GM19324 (cell line): ENCODE measurements around the gene PRR15L.
"Not testable (repeated sequence)": the region's sequence is repeated elsewhere in the genome, so short reads cannot be mapped to it uniquely, and the experiment has no call there.

ENCODE experiments used
- ATAC-seq: cut with Tn5 transposase; IDR thresholded peaks from one replicate; pipeline ENCODE4 v1.9.1; 2021; ENCODE audit warnings: mild to moderate bottlenecking, moderate library complexity; ENCODE audit not compliant: unreplicated experiment, low FRiP score

Gene PRR15L

DNA sequence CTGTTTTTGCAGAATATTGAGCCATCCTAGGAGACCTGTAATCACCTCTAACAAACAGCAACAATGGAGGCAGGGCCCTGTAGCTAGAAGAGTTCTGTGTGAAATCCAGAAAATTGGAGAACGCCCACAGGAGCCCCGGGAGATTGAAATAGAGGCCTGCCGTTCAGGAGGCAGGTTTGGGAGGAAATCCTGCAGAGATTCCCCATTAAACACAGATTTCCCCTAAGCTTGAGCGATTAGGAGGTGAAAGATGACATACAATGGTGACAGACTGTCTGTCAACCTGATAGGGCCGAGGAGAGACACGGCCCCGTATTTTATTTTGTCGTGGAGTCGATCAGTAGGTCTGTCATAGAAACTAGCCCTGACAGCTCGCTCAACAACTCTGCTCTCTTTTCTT is 31.5 kb upstream of the PRR15L start:
- ATAC-seq, result no peak

DNA sequence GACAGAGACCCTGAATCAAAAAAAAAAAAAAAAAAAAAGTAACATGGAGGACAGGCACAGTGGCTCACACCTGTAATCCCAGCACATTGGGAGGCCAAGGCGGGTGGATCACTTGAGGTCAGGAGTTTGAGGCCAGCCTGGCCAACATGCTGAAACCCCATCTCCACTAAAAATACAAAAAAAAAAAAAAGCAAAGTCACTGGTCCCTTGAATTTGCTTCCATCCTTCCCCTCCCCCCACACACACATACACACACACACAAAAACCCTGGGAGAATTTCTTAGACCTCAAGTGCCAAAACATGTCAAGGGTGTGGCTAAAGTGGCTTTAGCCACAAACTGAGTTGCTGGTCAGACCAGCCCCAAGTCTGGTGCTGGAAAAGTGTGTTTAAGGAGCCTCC is 30.8 kb upstream of the PRR15L start:
- ATAC-seq, result not testable (repeated sequence)

DNA sequence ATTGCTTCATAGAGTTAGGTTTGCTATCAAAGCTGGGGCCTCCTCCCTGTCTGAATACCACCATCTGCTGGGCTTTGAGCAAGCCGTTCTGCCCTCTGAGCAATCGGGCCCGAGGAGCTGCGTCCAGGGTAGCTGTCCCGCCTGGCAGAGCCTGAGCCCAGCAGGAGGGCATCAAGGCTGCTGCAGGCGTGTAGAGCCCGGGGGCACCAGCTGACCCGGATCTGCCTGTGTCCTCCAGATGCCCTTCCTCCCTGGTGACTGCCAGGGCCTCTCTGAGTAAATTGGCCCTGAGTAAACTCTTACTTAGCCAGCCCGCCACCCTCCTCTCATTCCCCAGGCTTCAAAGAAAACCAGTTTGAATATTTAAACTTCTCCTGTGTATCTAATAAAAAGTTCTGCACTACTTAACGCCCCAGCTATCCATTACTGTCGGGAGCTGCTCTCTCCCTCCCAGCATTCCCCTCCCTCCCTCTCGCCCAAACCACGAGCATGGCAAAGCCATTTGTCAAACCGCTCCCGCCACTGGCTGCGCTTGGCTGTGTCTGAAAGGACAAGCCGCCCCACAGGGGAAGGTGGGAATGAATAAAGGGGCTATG is 29.7 kb upstream of the PRR15L start:
- no peak for ATAC-seq

DNA sequence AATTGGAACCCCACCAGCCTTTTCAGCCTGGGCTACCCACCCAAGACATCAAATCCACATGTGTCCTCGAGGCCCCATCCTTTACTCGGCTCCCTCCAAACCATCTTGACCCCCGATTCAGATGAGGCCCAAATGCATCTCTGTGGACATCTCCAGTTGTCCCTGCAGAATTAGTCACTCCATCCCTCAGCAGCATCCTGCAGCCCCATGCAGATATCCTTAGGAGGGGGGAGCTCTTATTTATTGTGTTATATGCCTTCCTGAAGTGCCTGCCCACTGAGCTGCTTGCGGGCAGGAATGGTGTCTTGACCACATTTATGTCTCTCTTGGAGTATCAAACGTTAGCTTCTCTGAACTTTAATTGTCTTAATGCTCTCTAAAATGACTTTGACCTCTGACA is 28.8 kb upstream of the PRR15L start:
- ATAC-seq, result no peak

DNA sequence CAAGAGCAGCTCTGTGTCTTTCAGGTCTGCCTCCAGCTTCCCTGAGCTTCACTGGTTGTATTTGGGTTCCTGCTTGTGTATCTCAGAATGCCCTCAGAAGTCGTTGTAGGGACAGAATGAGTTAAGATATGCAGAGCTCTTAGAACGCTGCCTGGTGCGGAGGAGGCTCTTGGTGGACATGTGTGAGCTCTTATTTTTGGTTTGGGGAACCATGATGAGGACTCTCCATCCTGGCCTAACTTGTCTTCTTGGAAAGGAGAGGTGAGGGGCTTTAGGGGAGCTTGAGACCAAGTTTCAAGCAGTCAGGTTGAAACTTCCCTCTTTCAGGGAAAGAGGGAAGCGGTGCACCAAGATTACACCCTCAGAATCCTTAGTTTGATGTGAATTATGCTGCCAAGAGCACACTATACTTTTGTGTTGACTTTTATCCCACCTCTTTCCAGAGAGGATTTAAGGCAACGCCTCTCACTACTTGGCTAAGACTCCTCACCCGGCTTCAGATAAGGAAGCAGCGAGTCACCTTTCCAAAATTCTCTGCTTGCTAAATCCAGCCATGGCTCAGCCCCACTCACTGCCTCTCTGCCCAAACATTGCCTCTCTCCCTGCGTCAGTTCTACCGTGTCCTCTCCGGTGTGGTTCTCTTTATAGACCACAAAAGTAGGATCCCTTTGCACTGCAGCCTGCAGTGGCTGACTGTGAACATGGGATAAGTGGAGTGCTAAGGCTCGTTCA is 26.0 kb upstream of the PRR15L start:
- ATAC-seq, result no peak

DNA sequence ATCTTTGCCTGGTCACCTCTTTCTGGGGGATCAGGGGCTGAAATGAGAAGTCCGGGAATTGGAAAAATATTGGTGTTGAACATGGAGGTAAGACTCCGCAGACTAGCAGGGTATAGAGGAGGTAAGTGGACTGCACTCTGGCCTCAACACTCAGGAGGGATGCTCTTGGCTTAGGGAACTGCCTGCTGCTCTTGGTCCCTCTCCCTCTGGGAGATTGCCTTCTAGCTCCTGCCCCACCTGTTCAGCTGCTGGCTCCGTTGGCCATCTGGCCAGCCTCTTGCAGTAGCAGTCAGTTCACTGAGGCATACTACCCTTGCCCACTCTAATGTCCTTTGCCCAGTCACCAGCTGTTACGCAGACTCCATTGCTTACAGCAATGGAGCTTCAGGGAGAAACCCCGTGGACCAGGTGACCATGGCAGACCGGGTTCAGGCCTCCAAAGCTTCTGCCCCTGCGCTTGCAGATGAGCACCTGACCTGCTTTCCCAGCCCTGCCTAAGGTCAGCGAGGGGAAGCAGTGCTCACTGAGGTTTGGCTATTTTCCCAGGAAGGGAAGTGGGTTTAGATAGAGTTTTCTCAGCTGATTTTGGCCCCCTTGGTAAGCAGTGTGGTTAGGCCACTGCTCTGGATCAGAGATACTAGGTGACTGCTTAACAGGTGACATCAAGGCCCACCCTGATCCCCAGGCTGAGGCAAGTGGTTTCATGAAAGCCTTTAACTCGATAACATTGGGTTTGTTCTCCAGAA is 25.1 kb upstream of the PRR15L start:
- ATAC-seq, result no peak

DNA sequence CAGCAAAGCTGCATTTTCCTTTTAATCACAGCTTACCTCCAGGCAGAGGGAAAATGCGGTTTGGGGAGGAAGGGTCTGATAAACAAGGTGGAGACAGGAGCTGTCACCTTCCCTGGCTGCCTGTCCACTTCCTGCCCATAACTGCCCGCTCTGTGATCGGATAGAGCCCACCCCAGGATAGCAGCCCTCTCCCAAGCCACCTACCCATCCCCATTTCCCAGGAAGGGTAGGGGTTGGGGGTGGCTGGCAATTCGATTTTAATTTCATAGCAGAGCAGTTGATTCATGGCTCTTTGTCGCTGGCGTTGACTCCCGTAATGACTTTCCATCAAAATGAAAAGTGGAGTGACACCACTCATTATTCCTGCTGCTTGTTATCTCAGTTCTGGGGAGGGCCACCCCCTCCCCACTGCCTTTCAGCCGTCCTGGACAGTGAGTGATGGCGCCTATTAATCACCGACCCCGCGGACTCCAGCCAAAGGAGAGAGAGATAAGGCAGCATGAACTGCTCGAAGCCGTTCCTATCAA is 24.5 kb upstream of the PRR15L start:
- no peak for ATAC-seq

DNA sequence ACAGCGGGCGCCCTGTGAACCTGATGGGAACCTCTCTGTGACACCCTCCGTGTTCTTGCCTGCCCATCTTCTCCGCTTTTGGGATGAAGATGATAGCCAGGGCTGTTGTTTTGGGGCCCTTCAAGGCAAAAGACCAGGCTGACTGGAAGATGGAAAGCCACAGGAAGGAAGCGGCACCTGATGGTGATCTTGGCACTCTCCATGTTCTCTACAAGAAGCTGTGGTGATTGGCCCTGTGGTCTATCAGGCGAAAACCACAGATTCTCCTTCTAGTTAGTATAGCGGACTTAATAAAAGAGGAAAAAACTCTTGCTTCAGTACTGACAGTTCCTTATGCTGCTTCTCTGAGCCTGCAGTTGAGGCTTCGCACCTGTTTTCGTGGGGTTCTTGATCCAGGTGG is 23.8 kb upstream of the PRR15L start:
- no peak for ATAC-seq

DNA sequence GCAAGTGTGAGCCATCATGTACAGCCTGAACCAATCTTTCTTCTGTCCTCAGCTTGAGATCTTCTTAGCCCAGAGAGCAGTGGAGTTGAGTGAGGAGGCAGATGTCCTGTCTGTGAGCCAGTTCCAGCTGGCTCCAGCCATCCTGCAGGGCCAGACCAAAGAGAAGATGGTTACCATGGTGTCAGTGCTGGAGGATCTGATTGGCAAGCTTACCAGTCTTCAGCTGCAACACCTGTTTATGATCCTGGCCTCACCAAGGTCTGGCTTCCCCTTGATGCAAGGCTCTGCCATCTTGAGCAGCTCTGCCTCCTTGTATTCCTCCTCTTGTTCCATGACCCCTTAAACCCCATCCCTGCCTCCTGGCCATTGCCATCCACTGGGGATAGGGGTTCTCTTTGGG is 22.9 kb upstream of the PRR15L start:
- no peak for ATAC-seq

DNA sequence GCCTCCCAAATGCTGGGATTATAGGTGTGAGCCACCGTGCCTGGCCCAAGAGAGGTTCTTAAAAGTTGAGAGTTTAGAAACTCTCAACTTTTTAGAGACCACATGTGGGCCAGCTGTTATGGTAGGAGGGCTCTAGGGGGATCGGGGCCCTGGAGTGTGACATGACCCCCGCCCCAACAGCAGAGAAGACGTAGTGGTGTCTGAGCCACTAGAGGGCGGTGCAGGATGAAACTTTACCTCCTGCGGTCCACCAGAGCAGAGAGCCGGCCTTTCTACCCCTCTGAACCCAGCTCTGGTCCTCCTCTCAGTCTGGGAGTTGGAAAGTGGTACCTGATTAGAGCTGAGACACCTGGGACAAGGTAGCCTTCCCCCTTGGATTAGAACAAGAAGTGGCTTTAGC is 20.6 kb upstream of the PRR15L start:
- no peak for ATAC-seq

DNA sequence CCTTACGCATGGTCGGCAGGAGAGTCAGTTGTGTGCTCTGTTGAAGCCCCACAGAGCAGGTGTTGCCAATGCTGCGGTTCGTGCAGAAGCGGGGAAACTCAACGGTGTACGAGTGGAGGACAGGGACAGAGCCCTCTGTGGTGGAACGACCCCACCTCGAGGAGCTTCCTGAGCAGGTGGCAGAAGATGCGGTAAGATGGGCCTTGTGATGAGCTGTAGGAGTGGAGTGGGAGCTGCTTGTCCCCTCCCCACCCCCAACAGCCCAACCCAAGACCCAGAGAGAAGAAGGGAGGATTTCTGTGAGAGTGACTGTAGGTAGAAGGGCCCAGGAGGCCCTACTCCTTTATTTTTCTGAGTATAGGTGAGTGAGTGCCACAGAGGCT is 18.1 kb upstream of the PRR15L start:
- no peak for ATAC-seq

DNA sequence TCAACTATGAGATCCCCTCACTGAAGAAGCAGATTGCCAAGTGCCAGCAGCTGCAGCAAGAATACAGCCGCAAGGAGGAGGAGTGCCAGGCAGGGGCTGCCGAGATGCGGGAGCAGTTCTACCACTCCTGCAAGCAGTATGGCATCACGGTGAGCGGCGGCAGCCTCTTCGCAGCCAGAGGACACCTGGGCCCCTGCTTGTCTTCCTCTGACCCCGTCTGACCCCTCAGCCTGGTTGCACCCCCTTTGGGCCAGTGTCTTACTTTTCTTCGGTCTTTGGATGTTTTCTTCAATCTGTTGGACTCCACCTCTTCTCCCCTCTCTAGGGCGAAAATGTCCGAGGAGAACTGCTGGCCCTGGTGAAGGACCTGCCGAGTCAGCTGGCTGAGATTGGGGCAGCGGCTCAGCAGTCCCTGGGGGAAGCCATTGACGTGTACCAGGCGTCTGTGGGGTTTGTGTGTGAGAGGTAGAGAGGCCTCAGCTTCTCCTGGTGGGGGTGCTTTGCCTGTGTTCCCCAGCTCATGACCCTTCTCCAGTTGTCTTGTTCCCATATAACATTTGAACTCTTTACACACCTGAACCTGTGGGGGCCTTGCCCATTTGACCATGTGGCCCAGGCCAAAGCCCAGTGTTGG is 17.6 kb upstream of the PRR15L start:
- ATAC-seq, result no peak

DNA sequence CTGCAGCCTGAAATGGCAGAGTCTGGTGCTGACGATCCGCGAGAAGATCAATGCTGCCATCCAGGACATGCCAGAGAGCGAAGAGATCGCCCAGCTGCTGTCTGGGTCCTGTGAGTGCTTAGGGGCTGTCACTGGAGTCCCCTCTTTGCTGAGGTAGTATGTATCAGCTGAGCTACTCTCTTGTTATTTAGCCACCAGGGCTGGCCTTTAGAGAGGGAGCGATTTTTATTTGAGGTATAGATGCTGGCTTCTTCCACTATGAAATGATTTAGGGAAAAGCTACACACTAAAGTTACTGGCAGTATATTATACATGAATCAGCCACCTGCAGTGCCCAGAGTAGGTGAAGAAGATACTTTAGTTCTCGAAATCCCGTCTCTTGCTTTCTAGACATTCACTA is 15.9 kb upstream of the PRR15L start:
- no peak for ATAC-seq

DNA sequence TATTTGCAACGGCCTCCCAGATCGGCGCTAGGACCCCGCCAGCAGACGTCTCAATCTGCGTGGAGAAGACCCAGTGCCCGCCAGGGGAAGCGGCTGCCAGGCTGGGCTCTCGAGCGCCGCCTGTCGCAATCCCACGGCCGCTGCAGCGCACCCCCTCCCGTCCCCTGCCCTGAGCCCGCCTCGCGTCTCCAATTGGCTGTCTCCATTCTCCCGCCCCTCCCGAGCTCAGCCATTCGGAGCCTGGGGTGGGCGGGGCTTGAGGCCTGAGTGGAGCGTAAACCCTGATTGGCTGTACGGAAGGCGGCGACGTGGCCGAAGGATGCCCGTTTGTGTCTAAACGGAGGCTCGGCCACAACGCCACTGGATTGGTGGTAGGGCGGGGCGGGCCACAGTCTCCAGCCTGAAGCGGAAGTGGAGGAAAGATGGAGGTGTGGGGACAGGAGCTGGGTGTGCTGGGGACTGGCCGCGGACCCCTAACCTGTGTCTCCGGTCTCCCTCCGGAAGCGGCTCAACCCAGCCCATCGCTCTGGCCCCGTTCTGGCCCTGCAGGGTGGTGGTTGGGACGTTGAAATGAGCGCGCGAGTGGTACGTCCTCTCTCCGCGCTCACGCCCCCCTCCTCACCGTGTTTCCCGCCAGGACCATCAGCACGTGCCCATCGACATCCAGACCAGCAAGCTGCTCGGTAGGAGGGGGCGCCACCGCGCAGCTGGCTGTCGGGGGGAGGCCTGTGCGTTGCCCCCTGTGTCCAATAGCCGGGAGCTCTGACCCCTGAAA is 13.2 kb upstream of the PRR15L start, which contains the start of gene CDK5RAP3:
Gene CDK5RAP3, plus strand, starts transcription at position 389 of the 775 bp plus-strand sequence. Its CDS starts 34 bp downstream, at position 423.
- peak; percentile 94 for ATAC-seq

DNA sequence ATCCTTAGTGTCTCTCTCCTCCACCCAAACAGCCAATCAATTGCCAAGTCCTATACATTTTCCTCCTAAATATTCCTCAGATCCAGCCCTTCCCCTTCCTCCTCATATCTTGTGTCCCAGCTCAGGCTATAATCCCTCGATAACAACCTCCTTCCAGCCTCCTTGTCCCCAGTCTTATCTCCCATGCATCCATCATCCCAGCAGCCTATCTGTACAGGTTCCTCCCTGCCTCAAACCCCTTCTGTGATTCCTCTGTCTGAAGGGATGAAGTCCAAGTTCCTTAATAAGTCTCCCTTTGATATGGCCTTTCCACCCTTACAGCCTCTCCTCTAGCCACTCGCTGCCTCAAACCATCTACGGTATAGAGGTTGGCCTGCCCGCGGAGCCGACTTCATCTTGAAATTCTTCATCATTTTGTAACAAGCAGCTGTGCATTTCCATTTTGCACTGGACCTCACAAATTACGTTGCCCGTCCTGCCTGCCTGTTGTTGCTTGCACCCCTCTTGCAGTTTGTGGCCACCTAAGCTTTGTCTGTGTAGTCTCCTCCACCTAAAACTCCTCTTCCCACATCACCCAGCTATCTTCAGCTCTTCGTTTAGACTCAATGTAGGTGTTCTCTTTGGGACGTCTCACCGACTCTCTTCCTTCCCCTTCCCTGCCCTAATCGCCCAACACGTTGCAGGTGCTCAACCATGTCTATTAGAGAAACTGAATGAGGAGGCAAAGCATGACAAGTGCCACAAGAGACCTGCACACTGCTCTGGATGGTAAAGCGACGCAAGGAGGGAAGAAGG is 12.4 kb upstream of the PRR15L start:
- no peak for ATAC-seq

DNA sequence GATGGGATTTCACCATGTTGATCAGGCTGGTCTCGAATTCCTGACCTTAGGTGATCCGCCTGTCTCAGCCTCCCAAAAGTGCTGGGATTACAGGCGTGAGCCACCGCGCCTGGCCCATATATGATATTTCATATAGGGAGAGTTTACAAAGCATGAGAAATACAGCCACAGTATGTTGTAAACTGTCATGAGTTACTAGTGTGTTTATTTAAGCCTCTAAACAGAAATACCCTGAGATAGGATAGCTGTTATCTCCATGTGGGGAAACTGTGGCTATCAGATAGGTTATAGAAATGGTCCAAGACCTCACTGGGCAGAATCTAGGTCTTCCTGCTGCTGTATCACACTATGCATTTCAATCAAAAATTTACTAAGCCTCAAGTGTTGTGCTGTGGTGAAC is 11.2 kb upstream of the PRR15L start:
- ATAC-seq, result no peak

DNA sequence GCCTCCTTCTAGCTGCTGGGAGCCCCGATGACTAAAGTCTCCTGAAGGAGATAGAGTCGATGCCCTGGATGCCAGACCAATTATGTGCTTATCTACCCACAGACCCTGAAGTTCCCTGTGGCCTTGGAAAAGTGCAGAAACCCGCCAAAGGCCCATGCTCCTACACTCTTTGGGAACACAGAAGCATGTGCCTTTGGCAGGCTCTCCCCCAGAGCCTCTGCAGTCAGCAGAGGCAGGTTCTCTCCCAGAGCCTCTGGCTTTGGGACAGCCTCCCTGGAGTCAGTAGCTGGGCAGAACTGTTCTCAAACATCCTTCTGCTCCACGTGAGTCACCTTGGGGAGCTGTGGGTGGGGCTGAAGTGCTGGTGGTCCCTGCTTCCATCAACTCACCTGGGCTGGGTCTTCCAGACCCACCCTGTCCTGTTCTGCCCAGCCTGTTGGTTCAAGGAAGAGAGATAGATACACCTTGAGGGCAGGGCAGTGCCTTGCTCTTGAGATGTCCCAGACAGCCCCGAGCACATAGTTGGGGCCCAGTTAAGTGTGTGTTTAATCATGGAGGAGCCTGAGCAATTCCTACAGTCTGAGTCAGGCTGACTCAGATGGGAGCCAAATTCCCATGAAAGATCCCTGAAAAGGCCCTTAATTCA is 10.0 kb upstream of the PRR15L start:
- ATAC-seq, result no peak

DNA sequence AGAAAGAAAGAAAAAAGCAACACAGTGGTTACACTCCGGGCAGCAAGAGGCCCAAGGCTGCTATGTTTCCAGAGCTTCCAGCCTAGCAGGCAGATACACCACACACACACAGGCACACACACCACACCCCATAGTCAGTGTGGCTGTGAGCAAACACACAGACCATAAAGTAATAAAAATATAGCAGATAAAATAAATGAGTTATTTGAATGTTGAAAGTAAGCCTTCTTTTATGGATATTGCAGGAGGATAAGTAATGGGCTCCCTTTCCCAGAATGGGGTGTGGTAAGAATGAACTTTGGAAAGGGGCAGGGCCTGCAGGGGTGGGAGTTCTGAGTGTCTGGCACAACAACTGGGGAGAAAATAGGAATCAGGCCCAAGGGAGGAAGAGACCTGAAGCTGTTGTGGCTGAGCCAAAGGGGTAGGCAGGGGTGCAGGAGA is 8.4 kb upstream of the PRR15L start:
- ATAC-seq, result no peak

DNA sequence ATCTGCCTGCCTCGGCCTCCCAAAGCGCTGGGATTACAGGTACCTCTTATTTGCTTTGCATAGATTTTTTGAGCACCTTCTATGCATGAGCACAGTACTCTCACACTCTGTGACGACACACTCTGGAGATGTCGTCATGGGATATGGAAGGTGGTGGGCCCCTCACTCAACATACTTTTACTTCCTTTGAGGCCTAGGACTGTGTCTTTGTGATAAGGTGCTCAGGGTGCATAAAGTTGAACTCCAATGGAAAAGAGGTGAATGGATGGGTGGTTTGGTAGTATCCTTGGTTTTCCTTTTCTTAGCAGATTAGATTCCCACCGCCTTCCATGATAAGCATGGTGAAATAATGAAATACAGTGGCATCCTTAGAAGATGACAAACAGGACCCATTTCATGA is 7.2 kb upstream of the PRR15L start:
- no peak for ATAC-seq
